DMS53 treated with DMSO at 0.1 percent for 48 hours (cell line): ENCODE data around the gene SLC5A10.
"Not testable (repeated sequence)": the region's sequence is repeated elsewhere in the genome, so short reads cannot be mapped to it uniquely, and the experiment has no call there.

Source experiments
- DNase-seq: peaks from one replicate; lab custom pipeline; 2025; ENCODE audit not compliant: unreplicated experiment; lab: John Stamatoyannopoulos, UW

SLC5A10 gene

GRCh38 chr17:18946536-18946935 lies 5.4 kb upstream of the SLC5A10 start:
- DNase-seq, result no peak

GRCh38 chr17:18947866-18948265 lies 4.1 kb upstream of the SLC5A10 start:
- DNase-seq, result no peak

- DNase-seq, result no peak
Measured at GRCh38 chr17:18948476-18949006, 3.4 kb upstream of the SLC5A10 start.

GRCh38 chr17:18949566-18949965 lies 2.4 kb upstream of the SLC5A10 start:
- no peak for DNase-seq

- DNase-seq, result no peak
Measured at GRCh38 chr17:18950346-18950745, 1.6 kb upstream of the SLC5A10 start.

GRCh38 chr17:18950944-18951905 lies 740 bp upstream of the SLC5A10 start:
- no peak for DNase-seq

- DNase-seq, result no peak
Measured at GRCh38 chr17:18953231-18953728, 1.3 kb downstream of the SLC5A10 start.

- DNase-seq, result no peak
Measured at GRCh38 chr17:18954321-18954720, 2.4 kb downstream of the SLC5A10 start.

GRCh38 chr17:18955009-18955408 lies 3.0 kb downstream of the SLC5A10 start:
- DNase-seq, result no peak

GRCh38 chr17:18956021-18956420 lies 4.1 kb downstream of the SLC5A10 start:
- DNase-seq, result not testable (repeated sequence)

- DNase-seq, result no peak
Measured at GRCh38 chr17:18956581-18956980, 4.6 kb downstream of the SLC5A10 start.

GRCh38 chr17:18957831-18958230 lies 5.9 kb downstream of the SLC5A10 start:
- DNase-seq, result no peak

GRCh38 chr17:18958611-18959010 lies 6.6 kb downstream of the SLC5A10 start:
- DNase-seq, result no peak

GRCh38 chr17:18959071-18959844 lies 7.3 kb downstream of the SLC5A10 start:
- no peak for DNase-seq

GRCh38 chr17:18959845-18960240 lies 7.9 kb downstream of the SLC5A10 start:
- no peak for DNase-seq

- DNase-seq, result no peak
Measured at GRCh38 chr17:18960241-18960665, 8.3 kb downstream of the SLC5A10 start.

GRCh38 chr17:18960803-18961511 lies 9.0 kb downstream of the SLC5A10 start:
- peak; percentile 19 for DNase-seq

GRCh38 chr17:18961634-18962493 lies 9.9 kb downstream of the SLC5A10 start:
- no peak for DNase-seq

- DNase-seq, result no peak
Measured at GRCh38 chr17:18962494-18962815, 10.5 kb downstream of the SLC5A10 start.
